ENCODE data around the gene ANKRD33B.
"Not testable (repeated sequence)": the region's sequence is repeated elsewhere in the genome, so short reads cannot be mapped to it uniquely, and the experiment has no call there.

Gene ANKRD33B

GRCh38 chr5:10596310-10596703, 32.4 kb downstream of the ANKRD33B start:
- DNase-seq, result no peak

DNA sequence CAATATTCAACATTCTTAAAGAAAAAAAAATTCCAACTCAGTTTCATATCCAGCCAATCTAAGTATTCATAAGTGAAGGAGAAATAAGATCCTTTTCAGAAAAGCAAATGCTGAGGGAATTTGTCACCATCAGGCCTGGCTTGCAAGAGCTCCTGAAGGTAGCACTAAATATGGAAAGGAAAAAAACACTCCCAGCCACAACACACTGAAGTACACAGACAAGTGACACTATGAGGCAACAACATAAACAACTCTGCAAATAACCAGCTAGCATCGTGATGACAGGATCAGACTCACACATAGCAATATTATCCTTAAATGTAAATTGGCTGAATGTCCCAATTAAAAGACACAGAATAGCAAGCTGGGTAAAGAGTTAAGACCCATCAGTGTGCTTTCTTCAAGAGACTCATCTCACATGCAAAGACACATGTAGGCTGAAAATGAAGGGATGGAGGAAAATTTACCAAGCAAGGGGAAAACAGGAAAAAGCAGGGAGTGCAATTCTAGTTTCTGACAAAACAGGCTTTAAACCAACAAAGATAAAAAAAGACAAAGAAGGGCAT, 33.1 kb downstream of the ANKRD33B start:
- no peak for DNase-seq

DNA sequence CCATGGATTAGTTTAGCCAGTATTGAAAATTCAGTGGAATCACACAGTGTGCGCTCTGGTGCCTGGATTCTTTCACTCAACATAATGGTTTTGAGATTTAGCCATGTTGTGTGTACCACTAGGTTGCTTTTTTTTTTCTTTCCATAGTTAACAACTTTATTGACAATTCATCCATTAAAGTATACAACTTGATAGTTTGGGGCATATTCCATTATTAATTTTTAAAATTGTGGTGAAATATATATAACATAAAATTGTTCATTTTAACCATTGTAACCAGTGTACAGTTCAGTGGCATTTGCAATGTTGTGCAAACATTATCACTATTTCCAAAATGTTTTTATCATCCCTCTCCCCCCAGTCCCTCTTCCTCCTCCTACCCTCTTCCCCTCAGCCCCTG, 35.2 kb downstream of the ANKRD33B start:
- DNase-seq, result no peak

- no peak for DNase-seq
These were observed 36.0 kb downstream of the ANKRD33B start for GRCh38 chr5:10599862-10600284.

- no peak for DNase-seq
These were observed 36.9 kb downstream of the ANKRD33B start for GRCh38 chr5:10600626-10601245.

- DNase-seq, result no peak
These were observed 37.6 kb downstream of the ANKRD33B start for GRCh38 chr5:10601246-10602030.

DNA sequence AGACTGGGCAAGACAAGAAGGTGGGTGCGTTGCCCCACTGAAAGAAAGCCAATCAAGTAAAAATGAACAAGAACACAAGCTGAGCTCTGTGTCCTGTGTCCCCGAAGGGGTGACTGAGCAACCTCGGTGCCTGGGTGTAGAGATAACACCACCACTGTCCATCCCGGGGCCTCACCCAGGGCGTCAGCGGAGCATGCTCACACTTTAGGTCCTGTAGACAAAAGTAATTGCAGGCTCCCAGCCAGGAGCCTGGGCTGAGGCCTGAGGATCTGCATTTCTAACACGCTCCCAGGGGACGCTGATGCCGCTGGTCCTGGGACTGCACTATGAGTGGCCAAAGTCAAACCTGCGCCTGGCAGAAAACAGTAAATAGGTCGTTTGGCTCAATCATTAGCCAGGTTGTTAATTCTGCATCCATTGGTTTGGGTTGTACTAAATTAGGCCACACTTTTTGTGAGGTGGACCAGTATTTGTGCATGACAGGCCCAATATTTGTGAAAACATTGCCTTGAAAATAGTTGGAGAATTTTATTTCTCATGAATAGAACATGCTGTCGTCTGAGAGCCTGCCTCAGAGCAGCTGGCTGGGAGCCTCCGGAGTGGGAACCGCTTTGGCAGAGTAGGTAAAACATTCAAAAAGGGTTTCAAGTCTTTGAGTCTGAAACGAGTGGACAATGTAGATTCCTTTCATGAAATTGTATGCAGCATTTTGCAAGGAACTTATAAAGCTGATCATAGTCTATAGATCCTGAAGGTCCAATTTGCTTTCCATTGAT, 38.3 kb downstream of the ANKRD33B start:
- DNase-seq, result no peak

DNA sequence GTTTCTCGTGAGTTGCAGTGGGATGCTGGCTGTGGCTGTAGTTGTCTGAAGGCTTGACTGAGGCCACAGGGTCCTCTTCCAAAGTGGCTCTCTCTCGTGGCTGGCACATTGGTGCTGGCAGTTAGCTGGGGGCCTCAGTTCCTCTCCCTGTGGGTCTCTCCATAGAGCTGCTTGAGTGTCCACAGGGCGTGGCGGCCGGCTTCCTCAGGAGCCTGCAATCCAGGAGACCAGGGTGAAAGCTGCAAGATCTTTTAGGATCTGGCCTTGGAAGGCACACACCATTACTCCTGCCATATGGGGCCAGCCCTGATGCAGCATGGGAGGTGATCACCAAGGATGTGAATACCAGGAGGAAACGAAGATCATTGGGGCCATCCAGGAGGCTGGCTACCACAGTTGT, 41.1 kb downstream of the ANKRD33B start:
- DNase-seq, result no peak

GRCh38 chr5:10606632-10607022, 42.8 kb downstream of the ANKRD33B start:
- DNase-seq, result not testable (repeated sequence)

DNA sequence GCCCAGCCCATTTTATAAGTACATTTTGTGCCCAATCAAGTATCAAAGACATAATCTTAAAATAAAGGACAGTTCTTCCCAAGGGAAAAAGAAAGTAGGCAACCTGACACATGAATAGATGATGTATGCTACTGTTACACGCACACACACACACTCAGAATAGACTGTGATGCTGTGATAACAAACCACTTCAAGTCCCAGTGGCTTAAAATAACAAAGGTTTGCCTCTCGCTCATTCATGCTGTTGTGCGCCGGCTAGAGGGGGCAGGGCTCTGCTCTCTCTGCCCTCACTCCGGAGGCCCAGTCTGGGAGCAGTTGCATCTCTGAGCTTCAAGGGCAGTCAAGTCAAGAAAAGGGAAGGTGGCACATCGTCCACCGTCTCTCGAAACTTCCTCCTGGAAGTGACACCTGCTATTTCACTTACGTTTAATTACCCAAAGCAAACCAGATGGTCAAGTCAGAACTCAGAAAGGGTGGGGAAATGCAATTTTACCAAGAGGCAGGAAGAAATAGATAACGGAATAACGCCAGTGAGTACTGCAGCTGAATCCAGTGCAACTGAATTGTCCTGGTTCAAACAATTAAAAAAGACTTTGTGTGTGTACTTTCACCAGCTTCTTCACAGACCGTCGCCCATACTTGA, 43.3 kb downstream of the ANKRD33B start:
- DNase-seq, result no peak

- DNase-seq, result no peak
These were observed 43.8 kb downstream of the ANKRD33B start for GRCh38 chr5:10607666-10608073.

- not testable (repeated sequence) for DNase-seq
These were observed 44.2 kb downstream of the ANKRD33B start for GRCh38 chr5:10608081-10608480.

DNA sequence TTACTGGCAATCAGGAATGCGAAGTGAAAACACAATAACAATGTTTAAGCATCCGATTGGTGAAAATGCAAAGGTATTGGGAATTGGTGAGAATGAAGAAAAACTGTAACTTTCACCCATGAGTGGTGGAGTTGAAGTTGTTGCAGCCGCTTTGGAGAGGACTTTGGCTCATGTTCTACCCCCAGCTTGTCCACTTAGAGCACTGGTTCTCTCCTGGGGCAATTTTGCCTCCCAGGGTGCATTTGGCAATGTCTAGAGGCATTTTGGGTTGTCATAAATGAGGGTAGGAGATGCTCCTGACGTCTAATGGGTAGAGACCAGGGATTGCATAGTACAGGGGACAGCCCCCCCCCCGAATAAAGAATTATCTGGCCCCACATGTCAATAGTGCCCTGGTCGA, 46.2 kb downstream of the ANKRD33B start:
- DNase-seq, result no peak

GRCh38 chr5:10611290-10611689, 47.4 kb downstream of the ANKRD33B start:
- DNase-seq, result no peak

DNA sequence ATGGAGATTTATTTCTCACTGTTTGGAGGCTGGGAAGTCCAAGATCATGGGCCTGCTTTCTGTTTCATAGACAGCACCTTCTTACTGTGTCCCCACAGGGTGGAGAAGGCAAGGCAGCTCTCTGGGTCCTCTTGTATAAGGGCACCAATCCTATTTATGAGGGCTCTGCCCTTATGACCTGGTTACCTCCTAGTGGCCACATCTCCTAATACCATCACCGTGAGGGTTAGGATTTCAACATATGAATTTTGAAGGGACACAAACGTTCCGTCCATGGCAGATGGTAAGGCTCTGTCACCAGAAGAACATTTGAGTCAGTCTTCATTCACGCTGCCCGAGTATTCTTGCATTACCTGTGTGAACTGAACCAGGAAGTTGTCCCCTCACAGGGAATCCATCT, 48.4 kb downstream of the ANKRD33B start:
- DNase-seq, result no peak

DNA sequence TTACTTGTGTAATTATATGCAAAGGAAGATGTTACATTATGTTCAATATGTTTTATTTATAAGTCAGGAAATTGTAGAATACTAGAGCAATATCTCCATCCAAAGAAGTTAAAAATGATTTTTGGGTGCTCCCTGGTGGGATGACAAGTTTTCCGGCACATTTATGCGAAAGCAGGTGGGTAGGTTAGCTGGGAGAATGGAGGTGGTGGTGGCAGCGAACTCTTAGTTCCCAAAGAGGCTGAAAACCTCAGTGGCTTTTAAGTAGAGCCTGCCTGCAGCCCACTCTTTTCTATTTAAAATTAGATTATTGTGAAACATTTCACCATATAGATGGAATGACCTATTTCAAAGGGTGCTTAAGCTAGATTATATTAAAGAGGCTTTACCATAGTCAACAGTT, 51.8 kb downstream of the ANKRD33B start:
- DNase-seq, result no peak

DNA sequence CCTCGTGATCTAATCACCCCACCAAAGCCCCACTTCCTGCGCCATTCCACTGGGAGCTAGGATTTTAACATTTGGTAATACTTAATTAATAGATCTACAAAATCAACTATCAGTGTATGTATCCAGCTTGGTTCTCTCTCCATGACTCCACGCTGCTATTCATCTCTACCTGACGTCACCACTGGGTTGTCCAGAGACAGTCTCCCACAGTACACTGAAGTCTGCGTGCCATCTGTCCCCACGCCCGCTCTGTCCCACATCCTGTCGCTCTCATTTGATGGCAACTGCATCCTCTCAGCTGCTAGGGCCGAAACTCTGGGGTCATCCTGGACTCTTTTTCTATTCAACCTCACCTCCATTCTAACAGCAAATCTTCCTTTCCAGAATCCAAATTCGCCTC, 53.2 kb downstream of the ANKRD33B start:
- DNase-seq, result no peak

- DNase-seq, result no peak
These were observed 54.4 kb downstream of the ANKRD33B start for GRCh38 chr5:10618311-10618710.

DNA sequence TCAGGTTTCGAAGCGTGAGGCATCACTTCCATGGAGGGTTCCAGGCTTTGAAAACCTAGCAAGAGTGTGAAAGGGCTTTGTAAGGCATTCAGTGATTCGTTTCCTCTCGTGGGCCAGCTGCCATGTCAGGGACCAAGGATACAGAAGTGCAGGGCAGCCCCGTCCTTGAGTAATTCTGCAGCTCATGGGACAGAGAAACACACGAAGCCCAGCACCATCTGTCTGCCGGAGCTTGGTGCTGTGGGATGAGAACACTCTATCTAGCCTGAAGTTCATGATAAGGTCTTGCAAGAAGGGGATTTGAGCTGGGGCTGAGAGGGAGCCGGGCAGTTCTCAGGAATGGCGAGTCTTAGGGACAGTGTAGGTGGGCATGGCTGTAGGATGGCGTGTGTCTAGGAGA, 55.8 kb downstream of the ANKRD33B start:
- no peak for DNase-seq

DNA sequence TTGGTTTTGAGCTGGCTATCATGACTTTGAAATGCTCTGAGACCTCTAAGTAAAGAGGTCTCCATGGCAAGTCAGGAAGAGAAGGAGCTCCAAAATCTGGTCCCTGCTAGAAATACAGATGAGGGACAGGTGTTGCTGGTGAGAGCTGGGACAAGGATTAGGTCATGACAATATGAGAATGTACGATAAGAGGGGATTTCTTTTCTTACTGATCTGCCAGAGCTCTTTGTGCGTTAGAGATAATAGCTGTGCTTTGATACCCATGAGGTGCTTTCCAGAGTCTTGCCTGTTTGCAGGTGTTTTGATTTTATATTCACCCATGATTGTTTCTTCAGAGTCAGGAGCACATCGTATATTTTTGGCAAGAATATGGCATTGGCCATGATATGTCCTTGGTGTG, 56.5 kb downstream of the ANKRD33B start:
- DNase-seq, result no peak

GRCh38 chr5:10621832-10622231, 58.0 kb downstream of the ANKRD33B start:
- no peak for DNase-seq

DNA sequence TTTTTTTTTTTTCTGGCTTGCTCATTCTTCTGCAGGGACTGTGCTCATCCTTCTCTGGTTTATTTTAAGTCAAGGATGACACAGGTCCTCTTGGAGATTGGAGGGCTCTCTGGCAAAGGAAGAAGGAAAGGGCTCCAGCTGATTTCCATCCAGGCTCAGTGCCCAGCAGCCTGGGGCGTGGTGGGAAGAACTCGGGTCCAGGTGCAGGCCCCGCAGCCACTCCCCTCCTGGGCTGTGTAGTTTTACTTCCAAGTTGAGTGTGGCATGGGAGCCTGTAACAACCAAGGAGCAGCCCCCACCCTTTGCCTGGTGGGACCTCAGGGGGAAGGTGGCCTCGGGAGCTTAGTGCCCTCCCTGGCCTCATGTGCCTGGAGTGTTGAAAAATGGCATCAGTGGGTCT, 58.9 kb downstream of the ANKRD33B start:
- no peak for DNase-seq
